Body of pancreas (tissue), 4 donors: ENCODE data around the gene GKN2.

ENCODE experiments used
- CTCF ChIP-seq, 7 experiments: fragments of 450-650 bp in 4 of 7; fragments of 200-600 bp in 3 of 7; sonication (generic) in 3 of 7; IDR thresholded peaks; one replicate each; pipeline ENCODE4 v1.5.1; 2016 to 2019; ENCODE audit warnings: antibody characterized with exemption in 7 of 7
- POLR2A ChIP-seq, 3 donors: fragments of 450-650 bp; IDR thresholded peaks; one replicate each; pipeline ENCODE4 v1.6.1; 2016; ENCODE audit warnings: antibody characterized with exemption in 3 of 3, mild to moderate bottlenecking in 2 of 3

- no peak for TF ChIP-seq CTCF (IDR thresholded peaks at IDR 0.05)
- TF ChIP-seq POLR2A (IDR thresholded peaks at IDR 0.05): no peak
Measured at GRCh38 chr2:68900496-68901198, 52.0 kb downstream of the GKN2 start.
